IMR-90 (cell line): ENCODE results near the gene KCTD16. TPM values are rescaled to one million over a fixed set of nuclear protein-coding genes. Genes with fewer than 3 reads are reported as not detected.

Experiments
- ATAC-seq: fragments of 200-7000 bp; cut with Tn5 transposase; 2 replicates; pipeline ENCODE4 v1.9.1; 2020; ENCODE audit warnings: low read depth, mild to moderate bottlenecking, moderate library complexity
- BruUV-seq: library from RNA; stranded (reverse); fragments of 400-500 nt; replicated peaks from 2 replicates; lab custom pipeline; 2021; lab: Mats Ljungman, UMichigan
- CTCF ChIA-PET: fragments of 300-600 bp; formaldehyde crosslinking; extraction: SDS; loops from one replicate; lab custom pipeline; 2021; ENCODE audit warnings: antibody characterized with exemption; lab: Yijun Ruan, JAX
- POLR2A ChIA-PET: fragments of 300-600 bp; sonication (Branson Sonifier 250); formaldehyde crosslinking; loops from one replicate; lab custom pipeline; 2022; ENCODE audit warnings: antibody characterized with exemption; ENCODE audit not compliant: unreplicated experiment; lab: Charles Lee
- DNase-seq: peaks from one replicate; pipeline ENCODE4 v3.0.0; 2013
- H2AFZ ChIP-seq: replicated peaks from 2 replicates; pipeline ENCODE3; 2013; ENCODE audit warnings: low read length, mild to moderate bottlenecking; ENCODE audit not compliant: poor library complexity
- H2AK5ac ChIP-seq: 2 replicates; pipeline ENCODE4 v1.6.1; 2013; ENCODE audit warnings: low read depth, low read length, inconsistent platforms
- H2AK9ac ChIP-seq: replicated peaks from 2 replicates; pipeline ENCODE3; 2013; ENCODE audit warnings: mild to moderate bottlenecking, low read depth, low read length, moderate library complexity; ENCODE audit not compliant: poor library complexity
- H2BK120ac ChIP-seq: 2 replicates; pipeline ENCODE4 v1.6.1; 2013; ENCODE audit warnings: low read depth, low read length, inconsistent platforms
- H2BK15ac ChIP-seq: 3 replicates; pipeline ENCODE4 v1.6.1; 2013; ENCODE audit warnings: low read depth, low read length, inconsistent platforms
- H2BK20ac ChIP-seq: 2 replicates; pipeline ENCODE4 v1.6.1; 2013; ENCODE audit warnings: low read depth, mild to moderate bottlenecking, inconsistent platforms, low read length, moderate library complexity
- H2BK5ac ChIP-seq: 2 replicates; pipeline ENCODE4 v1.6.1; 2013; ENCODE audit warnings: mild to moderate bottlenecking, low read depth, low read length, inconsistent platforms; ENCODE audit not compliant: poor library complexity, severe bottlenecking
- H3K14ac ChIP-seq: replicated peaks from 2 replicates; pipeline ENCODE4 v1.6.1; 2013; ENCODE audit warnings: low read depth, low read length, inconsistent platforms
- H3K18ac ChIP-seq: 2 replicates; pipeline ENCODE4 v1.6.1; 2013; ENCODE audit warnings: low read depth, low read length, control low read depth
- H3K23ac ChIP-seq: 2 replicates; pipeline ENCODE4 v1.6.1; 2013; ENCODE audit warnings: low read depth, low read length, inconsistent platforms
- H3K27ac ChIP-seq: 2 replicates; pipeline ENCODE4 v1.5.1; 2013; ENCODE audit warnings: mild to moderate bottlenecking, control low read depth, low read length; ENCODE audit not compliant: insufficient read depth
- H3K27me3 ChIP-seq: 2 replicates; pipeline ENCODE4 v1.6.1; 2013; ENCODE audit warnings: low read length; ENCODE audit not compliant: control insufficient read depth, insufficient read depth
- H3K36me3 ChIP-seq: 2 replicates; pipeline ENCODE4 v1.6.1; 2013; ENCODE audit warnings: low read length, mixed read lengths; ENCODE audit not compliant: control insufficient read depth, insufficient read depth
- H3K4ac ChIP-seq: 2 replicates; pipeline ENCODE4 v1.6.1; 2013; ENCODE audit warnings: low read depth, low read length, inconsistent platforms
- H3K4me1 ChIP-seq: 2 replicates; pipeline ENCODE4 v1.6.1; 2013; ENCODE audit warnings: low read length, mixed read lengths; ENCODE audit not compliant: control insufficient read depth, insufficient read depth
- H3K4me2 ChIP-seq: 2 replicates; pipeline ENCODE4 v1.6.1; 2013; ENCODE audit warnings: low read depth, mild to moderate bottlenecking, control low read depth, low read length, moderate library complexity
- H3K4me3 ChIP-seq: 2 replicates; pipeline ENCODE4 v1.5.1; 2013; ENCODE audit warnings: low read depth, mild to moderate bottlenecking, control low read depth, low read length, moderate library complexity; ENCODE audit not compliant: insufficient read depth
- H3K56ac ChIP-seq: 2 replicates; pipeline ENCODE4 v1.6.1; 2013; ENCODE audit warnings: low read length, inconsistent platforms; ENCODE audit not compliant: insufficient read depth; ENCODE audit errors: extremely low read depth
- H3K79me1 ChIP-seq, 2 experiments: 2 replicates each; pipeline ENCODE4 v1.6.1; 2013; ENCODE audit warnings: low read length in 2 of 2, inconsistent platforms in 1 of 2, low read depth in 1 of 2
- H3K9ac ChIP-seq: 2 replicates; pipeline ENCODE4 v1.6.1; 2013; ENCODE audit warnings: low read depth, low read length, control low read depth
- H3K9me1 ChIP-seq: 2 replicates; pipeline ENCODE4 v1.6.1; 2013; ENCODE audit warnings: low read length, inconsistent platforms; ENCODE audit not compliant: insufficient read depth
- H3K9me3 ChIP-seq: 2 replicates; pipeline ENCODE4 v1.6.1; 2013; ENCODE audit warnings: low read length; ENCODE audit not compliant: control insufficient read depth, insufficient read depth
- H4K20me1 ChIP-seq: 2 replicates; pipeline ENCODE4 v1.6.1; 2013; ENCODE audit warnings: low read length, inconsistent platforms; ENCODE audit not compliant: insufficient read depth
- H4K5ac ChIP-seq: 2 replicates; pipeline ENCODE4 v1.6.1; 2013; ENCODE audit warnings: mild to moderate bottlenecking, low read depth, low read length, control low read depth
- H4K8ac ChIP-seq, 2 experiments: 2 replicates each; pipeline ENCODE4 v1.6.1; 2013; ENCODE audit warnings: low read depth in 2 of 2, low read length in 2 of 2, control low read depth in 1 of 2, inconsistent platforms in 1 of 2
- H4K91ac ChIP-seq: 2 replicates; pipeline ENCODE4 v1.6.1; 2013; ENCODE audit warnings: low read depth, low read length, inconsistent platforms; ENCODE audit not compliant: insufficient read depth
- CTCF ChIP-seq: conservative IDR thresholded peaks from 2 replicates; pipeline ENCODE4 v1.5.1; 2012; ENCODE audit warnings: mild to moderate bottlenecking, low read depth, low read length, improper control_type of control experiment
- FOS ChIP-seq: fragments of 150-350 bp; IDR thresholded peaks from 2 replicates; pipeline ENCODE4 v1.6.1; 2016; ENCODE audit warnings: low read depth, low read length
- RCOR1 ChIP-seq: IDR thresholded peaks from 2 replicates; pipeline ENCODE4 v1.6.1; 2012; ENCODE audit warnings: mild to moderate bottlenecking, low read length, improper control_type of control experiment; ENCODE audit not compliant: insufficient replicate concordance
- WGBS, 2 experiments: methylation state at CpG; one replicate each; pipeline versions ENCODE4 v1.1.5 to v1.1.7; 2013; ENCODE audit warnings: missing lambda C conversion rate in 2 of 2; ENCODE audit not compliant: insufficient read length in 1 of 2; ENCODE audit errors: extremely low coverage in 2 of 2; 5-methylcytosine and 5-hydroxymethylcytosine counted together
- dilution Hi-C: fragments of 300-500 bp; cut with HindIII; formaldehyde crosslinking; loops from one replicate; pipeline ENCODE4 v1.14.3; 2018; ENCODE audit warnings: low sequenced_read_pairs; ENCODE audit not compliant: unreplicated experiment
- in situ Hi-C: fragments of 300-500 bp; cut with MboI; formaldehyde crosslinking; loops from 3 replicates; pipeline ENCODE4 v1.14.3; 2019; ENCODE audit warnings: low sequenced_read_pairs, inconsistent platforms, mixed read lengths
- intact Hi-C: fragments of 100-400 bp; cut with micrococcal nuclease; formaldehyde crosslinking; loops from 2 replicates; pipeline ENCODE4 v1.10.0; 2022
- polyA plus RNA-seq, 3 experiments: library from polyadenylated mRNA; depleted of rRNA; stranded (reverse); fragments of >200 nt; gene quantifications; 2 replicates each; pipeline ENCODE4 v1.2.3, GENCODE V29; 2012; ENCODE audit warnings: low replicate concordance in 1 of 3
- total RNA-seq: library from RNA; depleted of rRNA; stranded (reverse); fragments of >200 nt; gene quantifications from 2 replicates; pipeline ENCODE4 v1.2.3, GENCODE V29; 2012

KCTD16 gene
- total and polyA plus RNA-seq, 2 of the 4 experiments (the other 2 are of a cell fraction) = 0.43 to 1.1 TPM

- WGBS, 2 experiments = no CpG with 5 or more reads among the region's 2 CpGs
- H3K14ac ChIP-seq = no peak overlapping the region
- no peaks in the 10 kb centered on the region for H3K9me3 ChIP-seq
- peak overlapping the region; percentile 74; the same call in 1 of the 2 replicates for H3K18ac ChIP-seq
- no TSS peak for BruUV-seq
- no peak overlapping the region for H2AFZ ChIP-seq
- peak overlapping the region; percentile 65; the same call in 1 of the 2 replicates for H2BK120ac ChIP-seq
- ChIA-PET CTCF (interaction anchor here (1.3 kb wide), 1 partner anchor 11 kb away, joined by 4 read pairs; no protein-coding TSS in a partner anchor), POLR2A (no interaction called here)
- no peaks in the 10 kb centered on the region for H3K79me1 ChIP-seq
- H2BK15ac ChIP-seq = no peak overlapping the region
- peak; percentile 91 for ATAC-seq
- no peak overlapping the region for H3K4me2 ChIP-seq
- no peak overlapping the region for H4K5ac ChIP-seq
- TF ChIP-seq RCOR1 = no peak
- TF ChIP-seq CTCF = no peak
- TF ChIP-seq FOS = no peak
- H3K4ac ChIP-seq = no peak overlapping the region
- intact Hi-C loops (no loop called here), in situ Hi-C loops (no loop called here), dilution Hi-C loops (no loop called here)
- no peaks in the 10 kb centered on the region for H3K9me1 ChIP-seq
- no peak overlapping the region for H3K4me3 ChIP-seq
- H3K27ac ChIP-seq = peak overlapping the region; percentile 66; the same call in 1 of the 2 replicates
- H3K56ac ChIP-seq = no peak overlapping the region
- no peak overlapping the region for H2AK5ac ChIP-seq
- H3K4me1 ChIP-seq = peaks cover 2% of the 10 kb centered on the region; the same call in 1 of the 2 replicates
- no peak overlapping the region for H3K9ac ChIP-seq
- H4K91ac ChIP-seq = no peak overlapping the region
- H3K23ac ChIP-seq = no peak overlapping the region
- no peak overlapping the region for H2BK20ac ChIP-seq
- H3K36me3 ChIP-seq = no peaks in the 10 kb centered on the region
- peak overlapping the region; percentile 94 for H2BK5ac ChIP-seq
- H4K20me1 ChIP-seq = no peaks in the 10 kb centered on the region
- no peak overlapping the region for H2AK9ac ChIP-seq
- H3K27me3 ChIP-seq = no peaks in the 10 kb centered on the region
- peak; percentile 37 for DNase-seq
- no peak overlapping the region; a peak in 1 of 4 replicates for H4K8ac ChIP-seq
These were observed 190.7 kb downstream of the KCTD16 start for GRCh38 chr5:144361406-144361805.
